Stimulated activated CD8-positive, alpha-beta memory T cell treated with anti-CD3 and anti-CD28 coated beads, Interleukin-4, amount 100 ng/mL, for 1 hour (primary cell): ENCODE data around the gene OSBPL3.

Source experiments
- DNase-seq, 2 donors: peaks; one replicate each; pipeline ENCODE4 v3.0.0-alpha.2; 2020; ENCODE audit warnings: low read depth in 2 of 2, low spot score in 1 of 2

Gene OSBPL3

DNA sequence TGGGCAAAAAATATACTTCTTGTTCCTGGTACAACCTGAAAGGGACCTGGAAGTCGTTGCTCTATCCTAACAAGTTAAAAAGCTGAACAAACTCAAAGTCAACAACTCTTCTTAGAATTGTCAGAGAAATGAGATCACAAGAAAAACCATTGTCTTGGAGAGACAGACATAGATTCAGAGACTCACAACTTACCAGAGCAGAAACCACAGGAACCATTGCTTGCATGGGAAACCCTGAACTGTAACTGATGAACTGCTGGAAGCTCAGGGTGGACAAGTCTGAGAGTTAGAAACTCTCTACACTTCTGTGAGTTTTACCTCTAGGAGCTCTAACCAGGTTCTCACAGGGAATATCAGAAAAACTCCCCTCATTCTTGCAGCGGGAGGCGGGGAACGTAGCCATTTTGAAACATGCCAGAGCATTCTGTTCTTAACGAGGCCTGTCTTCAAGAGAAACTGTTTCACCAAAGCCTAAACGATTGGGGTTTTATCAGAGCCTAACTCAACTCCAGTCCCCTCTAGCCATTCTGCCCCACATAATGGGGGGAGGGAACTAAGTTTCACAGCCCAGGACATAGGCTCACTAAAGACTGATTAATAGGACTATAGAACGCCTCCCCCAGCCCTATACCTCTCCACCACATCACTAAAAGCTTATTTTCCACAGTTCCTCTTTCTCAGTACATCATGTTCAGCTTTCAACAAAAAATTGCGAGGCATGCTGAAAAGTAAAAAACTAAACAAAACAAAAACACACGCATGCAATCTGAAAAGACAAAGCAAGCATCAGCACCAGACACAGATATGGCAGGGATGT lies 210.8 kb downstream of the OSBPL3 start:
- no peak for DNase-seq

GRCh38 chr7:24767878-24768569 lies 212.0 kb downstream of the OSBPL3 start:
- DNase-seq: no peak

GRCh38 chr7:24764972-24765744 lies 214.8 kb downstream of the OSBPL3 start:
- no peak for DNase-seq

- no peak for DNase-seq
These were observed 216.0 kb downstream of the OSBPL3 start for GRCh38 chr7:24764011-24764410.

- DNase-seq: no peak
These were observed 216.6 kb downstream of the OSBPL3 start for GRCh38 chr7:24763303-24763901.

DNA sequence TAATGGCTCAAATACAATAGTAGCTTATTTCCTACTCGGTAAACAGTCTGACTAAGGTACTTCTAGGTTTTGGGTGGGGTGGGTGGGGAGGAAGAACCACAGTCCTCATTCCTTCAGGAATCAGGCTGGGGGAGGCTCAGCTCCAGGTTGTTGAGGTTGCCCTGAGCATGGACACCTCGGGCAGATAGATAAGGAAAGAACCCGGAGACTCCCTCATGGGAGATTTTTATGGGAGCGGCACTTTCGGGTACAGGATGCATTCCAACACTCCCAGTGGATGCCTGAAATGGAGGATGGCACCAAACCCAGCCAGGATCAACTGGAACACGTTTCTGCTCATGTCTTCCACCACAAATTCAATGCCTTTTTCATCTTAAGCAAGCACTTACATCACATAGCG lies 217.2 kb downstream of the OSBPL3 start:
- DNase-seq: no peak

- DNase-seq: no peak
These were observed 219.0 kb downstream of the OSBPL3 start for GRCh38 chr7:24760968-24761367.

DNA sequence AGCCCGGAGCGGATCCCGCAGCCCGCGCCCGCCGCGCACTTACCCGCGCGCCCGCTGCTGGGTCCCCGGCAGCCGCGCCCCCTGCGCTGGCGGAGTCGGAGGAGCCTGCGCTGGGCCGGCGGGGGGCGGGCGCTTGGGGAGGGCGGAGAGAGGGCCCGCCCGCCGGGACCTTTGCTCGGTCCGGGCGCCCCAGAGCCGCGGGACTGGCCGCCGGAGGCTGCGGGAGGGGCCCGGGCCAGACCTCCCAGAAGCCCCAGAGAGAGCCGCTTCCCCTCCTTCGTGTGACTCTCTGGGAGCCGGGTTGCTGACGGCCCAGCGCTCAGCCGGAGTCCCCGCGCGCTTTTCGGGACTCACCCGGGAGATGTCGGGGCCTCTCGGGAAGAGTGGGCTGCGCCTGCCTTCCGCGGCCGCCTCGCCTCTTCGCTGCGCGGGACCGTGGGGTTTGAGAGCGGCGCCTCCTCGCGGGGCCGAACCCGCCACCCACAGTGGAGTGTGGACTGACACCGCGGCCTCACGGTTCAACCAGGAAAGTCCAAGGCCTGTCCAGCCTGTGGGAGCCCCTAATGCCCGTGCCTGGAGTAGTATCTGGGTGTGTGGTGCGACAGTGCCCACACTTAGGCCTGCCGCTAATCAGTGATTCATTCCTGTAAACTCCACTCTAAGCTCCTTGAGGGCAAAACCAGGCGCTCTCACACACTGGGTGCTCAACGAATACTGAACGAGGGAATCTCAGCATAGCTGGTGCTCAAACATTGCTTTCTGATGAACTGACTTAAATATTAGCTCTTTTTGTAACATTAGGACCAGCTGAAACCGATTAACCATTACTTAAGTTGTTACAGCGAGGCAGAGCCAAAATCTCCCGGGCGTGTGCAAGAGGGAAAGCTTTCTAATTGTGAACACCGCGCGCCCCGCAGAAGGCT lies 222.4 kb downstream of the OSBPL3 start, which contains the start of gene GSDME:
TSS of gene GSDME (minus strand) at position 112 of the 923 bp plus-strand sequence. CDS start 7,690 bp downstream, outside the sequence.
- no peak for DNase-seq

DNA sequence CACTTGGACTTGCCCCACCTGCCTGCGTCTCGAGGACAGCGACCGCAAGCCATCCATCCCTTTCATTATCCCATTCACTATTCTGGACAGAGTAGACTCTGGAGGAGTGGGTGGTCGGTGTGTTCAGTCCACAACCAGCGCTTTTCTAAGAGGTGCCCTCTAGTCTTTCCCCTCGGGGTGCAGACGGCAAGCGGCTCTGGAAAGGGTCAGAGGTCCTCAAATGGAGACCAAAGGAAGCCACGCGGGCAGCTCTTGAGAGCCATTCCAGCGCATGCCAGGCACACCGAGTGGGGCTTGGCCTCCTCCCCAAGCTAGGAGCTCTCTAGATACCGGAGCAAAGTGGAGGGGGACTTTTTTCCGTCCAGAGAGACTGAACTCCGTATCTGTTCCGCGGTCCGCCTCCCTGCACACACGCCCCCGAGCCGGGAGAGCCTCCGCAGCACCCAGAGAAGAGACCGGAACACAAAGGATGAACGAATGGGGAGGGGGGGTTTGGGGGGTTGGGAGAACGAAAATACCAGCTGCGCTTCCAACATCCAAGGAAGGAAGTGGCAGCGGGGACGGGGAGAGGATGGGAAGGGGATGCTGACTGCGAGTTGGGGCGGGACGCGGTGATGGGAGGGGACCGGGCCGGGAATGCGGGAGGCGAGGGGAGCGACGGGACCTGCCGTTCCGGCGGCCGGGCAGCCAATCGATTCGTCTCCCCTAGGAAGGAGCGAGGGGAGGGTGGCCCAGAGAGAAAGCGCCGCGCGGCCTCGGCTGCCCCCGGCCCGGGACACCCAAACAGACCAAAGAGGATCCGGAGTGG lies 223.2 kb downstream of the OSBPL3 start:
- DNase-seq: no peak

DNA sequence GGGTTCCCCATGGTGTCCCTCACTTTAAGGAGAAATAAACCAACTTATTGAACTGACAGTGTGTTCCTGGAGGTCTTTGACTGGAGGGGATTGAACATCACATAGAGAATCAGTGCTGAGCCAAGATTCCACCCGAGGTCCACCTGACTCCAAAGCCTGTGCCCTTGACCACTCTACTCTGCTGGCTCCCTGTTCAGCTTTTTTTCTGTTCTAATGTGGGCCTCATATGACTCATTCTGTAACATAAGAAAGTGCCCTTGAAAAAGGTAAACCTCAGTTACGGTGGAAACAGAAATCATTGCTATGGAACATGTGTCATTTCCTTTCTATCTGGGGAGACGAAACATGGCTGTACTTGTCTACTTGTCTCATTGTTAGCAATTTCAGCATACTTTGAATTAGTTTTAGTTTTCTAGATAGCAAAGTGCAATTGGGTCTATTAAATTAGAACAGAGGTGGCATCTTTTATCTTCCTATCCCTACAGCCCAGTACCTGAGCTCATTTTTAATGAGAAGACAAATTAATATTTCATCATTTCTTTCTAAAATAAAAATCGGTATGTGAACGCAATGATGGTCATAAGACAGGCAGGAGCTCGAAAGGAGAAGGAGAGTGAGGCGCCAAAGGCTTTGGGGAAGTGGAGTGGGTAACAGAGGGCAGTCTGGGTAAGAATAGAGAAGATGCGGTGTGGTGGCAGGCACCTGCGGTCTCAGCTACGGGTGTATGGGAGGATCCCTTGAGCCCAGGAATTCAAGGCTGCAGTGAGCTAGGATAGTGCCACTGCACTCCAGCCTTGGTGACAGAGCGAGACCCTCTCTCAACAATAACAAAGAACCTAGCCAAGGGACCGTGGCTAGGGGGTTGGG lies 224.2 kb downstream of the OSBPL3 start:
- no peak for DNase-seq

- no peak for DNase-seq
These were observed 225.0 kb downstream of the OSBPL3 start for GRCh38 chr7:24754906-24755506.

DNA sequence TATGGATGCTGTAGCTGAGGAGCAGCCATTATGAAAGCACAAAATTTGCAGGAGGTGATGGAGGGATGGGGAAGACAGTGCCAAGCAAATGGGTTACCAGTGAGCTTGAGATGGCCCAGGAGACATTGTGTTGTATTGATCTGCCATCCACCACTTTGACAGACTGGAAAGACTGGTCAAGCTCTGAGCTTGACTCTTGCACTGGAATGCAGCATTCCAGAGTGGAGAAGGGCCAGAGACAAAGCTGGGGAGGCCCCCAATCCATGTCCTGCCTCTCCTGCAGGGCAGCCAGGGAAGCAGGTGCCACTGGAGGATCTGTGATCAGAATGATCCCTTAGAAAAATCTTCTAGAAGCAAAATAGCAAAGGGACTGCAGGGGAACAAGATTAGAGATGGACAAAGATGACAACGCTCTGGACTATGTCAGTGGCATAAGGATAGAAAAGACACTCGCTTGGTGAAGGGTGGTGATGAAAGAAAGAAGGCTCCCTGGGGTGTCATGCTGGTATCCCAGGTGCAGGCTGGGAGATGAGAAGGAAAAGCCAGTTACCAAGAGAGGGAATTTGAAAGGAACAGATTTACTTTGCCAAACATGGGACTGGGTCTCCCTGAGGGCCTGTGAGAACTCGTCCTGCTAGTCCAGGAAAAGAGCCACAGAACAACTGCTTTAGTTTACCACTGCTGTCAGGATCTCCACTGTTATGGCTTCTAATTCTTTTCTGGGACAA lies 227.7 kb downstream of the OSBPL3 start:
- no peak for DNase-seq

GRCh38 chr7:24751484-24751883 lies 228.5 kb downstream of the OSBPL3 start:
- no peak for DNase-seq

- DNase-seq: no peak
These were observed 229.4 kb downstream of the OSBPL3 start for GRCh38 chr7:24750441-24751055.

DNA sequence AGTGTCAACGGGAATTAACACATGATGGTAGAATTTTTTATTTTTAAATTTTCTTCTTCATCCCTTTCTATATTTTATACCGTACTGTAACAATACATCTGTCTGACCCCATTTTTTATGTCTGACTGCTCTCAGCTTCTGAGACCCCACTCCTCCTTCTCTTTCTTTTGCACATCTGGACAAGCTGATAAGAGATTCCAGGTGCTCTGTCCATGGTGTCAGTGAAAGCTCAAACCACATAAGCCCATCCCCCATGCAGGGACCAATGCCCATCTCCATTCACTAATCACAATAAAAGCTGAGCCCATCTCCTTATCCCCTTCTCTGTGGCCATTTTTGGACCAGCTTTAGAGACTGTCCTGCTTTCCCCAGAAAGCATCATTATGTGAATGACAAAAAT lies 231.5 kb downstream of the OSBPL3 start:
- DNase-seq: no peak
